ENCODE results near the gene AMOTL1.

- TF ChIP-seq CTCF (IDR thresholded peaks at IDR 0.05) = no peak
- TF ChIP-seq POLR2A (IDR thresholded peaks at IDR 0.05) = no peak
Observed at GRCh38 chr11:94722735-94723134, 45.4 kb upstream of the AMOTL1 start.

Measured in right lobe of liver (tissue), 4 donors.